GM19328 (cell line): ENCODE results near the gene CD244.

Source experiments
- ATAC-seq: cut with Tn5 transposase; IDR thresholded peaks from one replicate; pipeline ENCODE4 v1.9.1; 2021; ENCODE audit warnings: mild to moderate bottlenecking, moderate library complexity; ENCODE audit not compliant: unreplicated experiment

Gene CD244

DNA sequence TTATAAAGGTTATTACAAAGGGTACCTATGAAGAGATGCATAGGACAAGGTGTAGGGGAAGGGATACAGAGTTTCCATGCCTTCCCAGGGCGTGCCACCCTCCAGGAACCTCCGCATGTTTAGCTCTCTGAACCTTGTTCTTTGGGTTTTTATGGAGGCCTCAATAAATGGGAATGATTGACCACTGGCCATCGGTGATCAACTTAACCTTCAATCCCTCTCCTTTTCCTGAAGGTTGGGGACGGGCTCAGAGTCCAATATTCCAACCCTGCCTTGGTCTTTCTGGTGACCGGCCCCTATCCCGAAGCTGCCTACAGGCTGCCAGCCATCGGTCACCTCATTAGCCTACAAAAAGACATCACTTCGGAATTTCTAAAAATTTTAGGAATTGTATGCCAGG is 11.7 kb downstream of the CD244 start:
- no peak for ATAC-seq

DNA sequence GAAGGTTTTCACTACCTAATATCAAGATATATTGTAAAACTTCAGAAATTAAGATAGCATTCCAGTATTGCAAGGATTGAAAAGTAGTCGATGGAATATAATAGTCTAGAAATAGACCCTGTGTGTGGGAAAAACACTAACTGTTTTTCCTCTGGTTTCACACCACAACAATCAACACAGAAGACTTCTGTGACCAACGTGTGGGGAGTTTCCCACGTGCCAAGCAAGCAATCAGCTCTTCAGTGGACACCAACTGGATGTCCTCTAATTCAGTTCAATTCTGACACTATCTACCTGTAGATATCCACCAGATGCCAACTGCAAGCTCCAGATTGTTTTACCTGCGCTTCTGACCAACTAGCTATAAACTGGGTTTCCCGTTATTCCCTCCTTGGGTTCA is 12.1 kb downstream of the CD244 start:
- ATAC-seq: no peak

DNA sequence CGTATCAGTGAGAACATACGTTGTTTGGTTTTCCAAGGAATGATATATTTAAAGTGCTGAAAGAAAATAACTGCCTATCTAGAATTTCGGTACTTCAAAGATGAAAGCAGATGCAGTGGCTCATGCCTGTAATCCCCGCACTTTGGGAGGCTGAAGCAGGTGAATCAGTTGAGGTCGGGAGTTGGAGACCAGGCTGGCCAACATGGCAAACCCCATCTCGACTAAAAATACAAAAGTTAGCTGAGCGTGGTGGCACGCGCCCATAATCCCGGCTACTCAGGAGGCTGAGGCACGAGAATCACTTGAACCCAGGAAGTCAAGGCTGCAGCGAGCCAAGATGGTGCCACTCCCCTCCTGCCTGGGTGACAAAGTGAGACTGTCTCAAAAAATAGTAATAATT is 16.4 kb downstream of the CD244 start:
- ATAC-seq: no peak

DNA sequence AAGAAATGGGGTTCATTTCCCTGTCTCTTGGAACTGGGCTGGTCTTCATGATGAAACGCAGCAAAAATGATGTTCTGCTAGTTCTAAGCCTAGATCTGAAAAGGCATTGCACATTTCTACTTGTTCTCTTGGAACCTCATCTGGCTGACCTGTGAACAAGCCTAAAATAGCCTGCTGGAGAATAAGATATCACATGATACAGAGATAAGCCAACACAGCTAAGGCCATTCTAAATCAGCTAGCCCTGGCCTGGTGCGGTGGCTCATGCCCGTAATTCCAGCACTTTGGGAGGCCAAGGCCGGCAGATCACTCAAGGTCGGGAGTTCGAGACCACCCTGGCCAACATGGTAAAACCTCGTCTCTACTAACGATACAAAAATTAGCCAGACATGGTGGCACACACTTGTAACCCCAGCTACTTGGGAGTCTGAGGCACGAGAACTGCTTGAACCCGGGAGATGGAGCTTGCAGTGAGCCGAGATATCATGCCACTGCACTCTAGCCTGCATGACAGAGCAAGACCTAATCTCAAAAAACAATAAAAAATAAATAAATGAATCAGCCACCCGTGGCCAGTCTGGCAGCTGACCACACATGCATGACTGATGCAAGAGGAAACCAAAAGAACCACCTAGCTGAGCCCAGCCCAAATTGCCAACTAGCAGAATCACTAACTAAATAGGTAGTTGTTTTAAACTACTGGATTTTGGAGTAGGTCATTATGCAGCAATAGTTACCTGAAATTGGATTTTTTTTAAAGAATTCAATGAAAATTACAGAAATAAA is 18.0 kb downstream of the CD244 start:
- ATAC-seq: no peak

DNA sequence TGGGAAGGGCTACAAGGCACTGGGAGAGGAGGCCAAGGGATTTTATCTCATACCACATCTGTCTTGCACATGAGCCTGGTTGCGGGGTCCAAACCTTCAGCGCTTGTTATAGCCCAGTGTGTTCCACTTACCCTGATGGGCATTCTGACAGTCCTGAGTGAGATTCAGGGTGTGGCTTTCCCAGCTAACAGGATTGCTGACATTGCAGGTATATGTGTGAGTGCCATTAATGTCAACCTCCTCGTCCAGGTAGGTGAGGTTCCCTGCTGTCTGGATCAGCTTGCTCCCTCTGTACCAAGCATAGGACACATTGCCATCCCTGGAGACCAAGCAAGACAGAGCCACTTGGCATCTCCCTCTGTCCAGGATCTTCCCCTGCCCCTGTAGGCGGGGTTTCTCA is 21.6 kb downstream of the CD244 start:
- ATAC-seq: no peak

DNA sequence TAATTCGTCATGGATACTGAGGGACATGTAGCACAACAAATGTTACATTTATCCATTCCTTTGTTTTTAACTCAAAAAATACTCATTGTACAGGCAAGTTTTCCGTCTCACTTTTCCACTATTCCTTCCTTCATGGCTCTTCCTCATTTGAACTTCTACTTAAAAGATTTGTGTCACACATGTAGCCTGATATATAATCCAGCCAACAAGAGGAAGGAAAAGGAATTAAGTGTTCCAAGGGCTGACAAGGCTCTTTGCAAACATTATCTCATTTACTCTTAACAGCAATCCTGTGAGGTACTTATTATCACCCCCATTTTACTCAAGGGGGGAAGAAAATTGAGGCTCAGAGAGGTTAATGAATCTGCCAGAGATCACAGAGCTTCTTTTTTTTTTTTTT is 22.9 kb downstream of the CD244 start:
- ATAC-seq: no peak

DNA sequence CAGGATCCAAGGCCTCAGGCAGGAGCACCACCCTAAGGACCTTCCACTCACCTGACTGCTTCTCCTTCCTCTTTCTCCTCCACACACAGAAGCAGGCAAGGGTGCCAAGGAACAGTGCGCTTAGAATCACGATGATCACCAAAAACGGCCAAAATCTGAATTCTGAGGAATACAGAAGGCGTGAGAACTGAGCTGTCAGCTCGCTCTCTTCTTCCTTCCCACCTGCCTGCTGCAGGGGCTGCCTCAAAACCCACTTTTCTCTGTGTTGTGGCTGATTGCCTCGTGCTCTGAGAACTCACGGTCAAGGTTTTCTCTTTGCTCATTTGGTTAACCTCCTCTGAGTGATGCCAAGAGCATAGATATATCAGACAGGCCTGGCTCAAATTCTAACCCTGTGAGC is 23.8 kb downstream of the CD244 start:
- ATAC-seq: no peak

DNA sequence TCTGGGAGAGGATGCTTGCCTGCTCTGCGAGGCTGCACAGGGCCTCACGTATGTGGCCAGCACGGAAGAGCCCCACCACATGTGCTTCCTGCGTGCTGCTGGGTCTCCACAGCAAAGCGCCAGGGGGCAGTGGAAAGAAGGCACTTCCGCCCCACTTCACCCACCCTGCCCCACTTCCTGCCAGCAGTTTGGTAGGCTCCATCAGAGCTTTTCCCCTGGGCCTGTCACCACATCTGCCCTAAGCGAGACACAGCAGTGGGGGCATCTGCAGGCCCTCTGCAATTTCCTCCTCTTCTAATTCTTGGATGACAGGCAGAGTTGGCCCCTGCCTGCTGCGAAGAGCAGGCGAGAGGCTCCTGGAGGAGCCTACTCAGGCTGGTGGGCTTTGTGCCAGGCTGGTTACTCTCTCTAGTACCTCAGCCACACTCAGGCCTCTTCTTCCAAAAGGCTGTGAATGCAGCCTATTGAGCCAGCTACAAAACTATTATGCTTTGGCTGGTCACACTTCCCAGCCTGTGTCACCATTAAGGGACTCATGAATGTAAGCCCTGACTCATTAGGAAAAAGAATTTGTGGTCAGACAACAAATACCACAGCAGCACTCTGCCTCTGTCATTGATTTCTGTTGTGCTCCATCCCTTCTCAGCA is 25.0 kb downstream of the CD244 start:
- ATAC-seq: peak; percentile 60

DNA sequence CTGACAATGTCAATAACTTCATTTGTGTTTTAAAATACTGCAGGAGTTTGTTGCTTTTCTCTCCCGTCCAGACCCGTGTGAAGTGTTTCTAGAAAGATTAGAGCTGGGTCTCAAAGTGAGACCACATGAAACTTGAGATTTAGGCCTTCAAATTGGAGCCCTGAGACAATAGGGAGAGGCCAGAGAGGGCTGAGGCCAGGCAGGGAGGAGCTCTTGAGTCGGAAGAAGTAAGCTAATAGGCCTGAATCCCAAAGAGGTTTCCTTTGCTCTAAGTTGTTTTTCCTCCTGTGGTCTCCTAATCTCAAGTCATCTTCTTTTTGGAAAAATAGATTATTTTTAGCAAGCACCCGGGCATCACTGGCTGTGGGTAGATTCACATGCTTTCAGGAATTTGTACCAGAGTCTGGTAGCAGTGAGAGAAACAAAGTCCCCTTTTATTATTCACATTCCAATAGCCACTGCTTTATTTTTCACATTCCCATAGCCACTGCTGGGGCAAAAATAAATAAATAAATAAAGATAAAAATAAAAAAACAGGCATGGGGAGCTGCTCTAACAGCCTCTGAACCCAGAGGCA is 25.6 kb downstream of the CD244 start:
- ATAC-seq: no peak

DNA sequence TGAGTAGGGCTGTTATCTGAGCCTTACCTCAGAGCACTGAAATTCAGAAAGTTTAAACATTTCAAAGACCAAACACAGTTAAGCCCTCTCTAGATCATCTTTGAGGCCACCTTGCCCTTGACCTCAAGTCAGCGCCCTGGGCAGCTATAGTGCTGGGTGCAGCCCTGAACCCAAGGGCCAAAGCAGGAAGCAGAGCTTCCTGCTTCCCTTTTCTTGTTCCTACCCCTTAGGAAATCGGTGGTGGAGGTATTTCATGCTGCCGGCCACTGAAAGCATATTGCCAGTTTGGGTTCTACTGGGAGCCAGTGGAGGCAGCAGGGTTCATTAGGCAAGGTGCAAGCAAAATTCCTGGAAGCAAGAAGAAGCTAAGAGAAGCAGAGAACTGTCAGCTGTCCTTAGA is 26.1 kb downstream of the CD244 start:
- no peak for ATAC-seq

DNA sequence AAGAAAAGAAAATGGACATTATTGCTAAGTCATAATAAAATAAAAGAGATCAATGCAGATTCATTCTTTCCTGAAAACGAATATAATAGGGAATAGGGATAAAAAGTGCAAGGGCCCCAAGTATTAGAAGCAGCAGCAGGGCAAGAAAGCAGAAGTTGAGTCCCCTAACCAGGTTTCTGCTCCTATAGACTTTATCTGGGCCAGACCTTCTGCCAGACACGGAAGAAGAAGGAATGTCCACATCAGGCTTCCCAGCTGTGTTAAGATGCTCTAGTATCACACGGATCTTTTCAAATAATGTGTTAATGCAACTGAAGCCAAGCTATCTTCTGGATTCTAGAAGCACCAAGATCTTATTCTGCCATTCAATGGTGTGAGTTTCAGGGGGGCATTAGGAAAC is 26.9 kb downstream of the CD244 start:
- ATAC-seq: no peak

DNA sequence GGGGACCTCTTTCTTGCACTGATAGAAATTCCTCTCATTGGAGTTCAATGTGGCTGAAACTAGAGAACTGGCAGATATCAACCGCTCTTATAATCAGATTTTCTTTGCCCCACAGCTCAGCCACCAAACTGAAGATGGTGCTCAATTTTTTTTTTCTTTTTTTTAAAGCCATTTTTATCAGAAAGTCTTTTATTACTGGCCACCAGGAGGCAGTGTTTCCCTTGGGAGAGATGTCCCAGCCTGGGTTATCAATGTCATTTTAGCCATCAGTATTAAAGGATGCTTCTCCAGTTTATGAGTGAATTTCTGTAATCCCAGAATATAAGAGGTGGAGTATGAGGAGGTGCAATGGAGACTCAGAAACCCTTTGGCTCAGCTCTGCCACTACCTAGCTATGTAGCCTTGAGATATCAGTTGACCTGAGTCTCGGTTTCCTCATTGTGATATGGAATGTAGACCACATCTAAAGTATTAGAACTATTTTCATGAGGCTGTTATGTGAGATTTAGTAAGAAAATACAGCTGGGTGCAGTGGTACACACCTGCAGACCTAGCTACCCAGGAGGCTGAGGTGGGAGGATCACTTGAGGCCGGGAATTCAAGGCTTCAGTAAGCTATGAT is 27.6 kb downstream of the CD244 start:
- ATAC-seq: no peak

DNA sequence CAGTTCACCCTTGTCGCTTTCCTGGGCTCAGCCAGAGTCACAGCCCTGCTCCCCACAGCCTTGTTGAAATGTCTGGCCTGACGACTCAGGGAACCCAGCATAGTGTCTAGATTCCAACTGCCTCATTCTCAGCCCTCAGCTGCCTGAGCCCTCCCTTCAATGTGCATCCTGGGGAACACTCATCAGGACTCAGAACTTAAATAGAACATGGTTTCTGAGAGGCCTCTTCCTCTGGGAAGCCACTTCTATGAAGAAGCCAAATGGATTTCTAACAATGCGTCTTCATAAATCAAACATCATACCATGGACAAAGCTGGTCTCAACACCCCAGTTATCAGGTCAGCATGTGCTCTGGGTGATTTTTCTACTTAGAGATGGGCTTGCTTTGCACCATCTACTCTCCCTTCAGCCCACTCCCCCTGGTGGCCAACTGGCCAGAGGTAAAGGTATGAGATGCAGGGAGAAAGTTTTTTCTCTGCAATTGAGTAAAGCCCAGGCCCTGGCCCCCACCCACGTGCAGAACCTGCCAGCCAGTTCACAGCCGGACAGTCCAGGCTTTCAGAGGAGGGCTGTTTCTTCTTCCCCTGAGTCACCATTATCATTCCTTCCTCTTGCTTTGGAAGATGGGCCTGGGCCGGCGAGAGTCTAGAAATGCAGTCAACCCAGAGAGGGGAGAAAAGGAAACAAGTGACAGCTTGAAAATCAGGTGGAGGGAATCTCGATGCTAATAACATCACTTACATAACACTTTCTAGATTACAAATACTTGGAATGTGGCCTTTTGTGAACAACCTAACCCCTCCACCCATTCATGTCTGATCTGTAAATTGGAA is 32.1 kb downstream of the CD244 start:
- no peak for ATAC-seq

DNA sequence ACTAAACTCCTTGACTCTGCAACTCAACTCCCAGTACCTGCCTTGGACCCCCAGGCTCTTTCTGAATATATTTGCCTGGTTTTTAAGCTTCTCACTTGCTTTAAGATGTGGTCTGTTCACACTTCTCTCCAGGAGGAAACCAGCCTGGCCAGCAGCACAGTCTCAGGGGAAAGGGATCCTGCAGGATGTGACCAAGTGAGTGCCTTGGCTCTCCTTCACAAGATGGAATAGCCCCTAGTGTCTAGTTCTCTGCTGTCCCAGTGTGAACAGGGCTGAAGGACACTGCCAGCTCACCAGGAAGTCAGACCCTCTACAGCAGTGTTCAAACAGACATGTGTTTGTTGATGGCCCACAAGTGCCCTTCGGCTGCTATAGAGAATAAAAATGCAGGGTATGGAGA is 32.9 kb downstream of the CD244 start:
- ATAC-seq: no peak

DNA sequence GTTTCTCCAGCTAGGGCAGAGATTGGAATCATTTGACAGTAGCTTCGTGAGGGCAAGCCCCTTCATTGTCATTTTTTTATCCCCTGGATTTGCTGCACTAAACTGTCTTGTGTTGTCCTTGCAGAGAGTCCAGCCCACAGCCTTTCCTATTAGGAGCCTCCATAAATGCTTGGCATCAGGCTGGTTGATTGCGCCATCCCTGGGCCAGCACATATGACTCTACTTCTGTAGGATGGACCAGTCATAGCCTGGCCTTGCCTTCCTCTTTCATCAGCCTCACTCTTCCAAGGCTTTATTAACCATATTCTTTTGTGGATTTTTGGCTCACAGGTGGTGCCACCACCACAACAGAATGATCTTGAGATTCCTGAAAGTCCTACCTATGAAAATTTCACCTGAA is 35.3 kb downstream of the CD244 start:
- no peak for ATAC-seq

DNA sequence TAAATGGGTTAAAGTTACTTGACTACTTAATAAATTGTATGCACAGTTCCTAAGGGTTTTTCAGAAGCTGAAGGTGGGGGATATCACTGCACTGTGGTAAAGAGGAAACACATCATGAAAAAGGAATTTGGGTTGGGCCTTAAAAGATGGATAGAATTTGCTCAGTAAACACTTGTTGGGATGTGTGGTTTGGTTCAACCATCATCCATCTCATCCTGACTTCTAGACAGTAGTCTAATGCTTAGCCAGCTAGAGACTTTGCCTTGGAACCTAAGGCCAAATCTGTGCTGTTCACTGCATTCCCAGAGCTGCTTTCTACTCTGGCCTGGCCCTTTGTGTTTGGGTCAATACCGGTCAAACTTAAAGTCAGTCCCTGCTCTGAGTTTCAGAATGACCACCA is 36.1 kb downstream of the CD244 start:
- no peak for ATAC-seq

DNA sequence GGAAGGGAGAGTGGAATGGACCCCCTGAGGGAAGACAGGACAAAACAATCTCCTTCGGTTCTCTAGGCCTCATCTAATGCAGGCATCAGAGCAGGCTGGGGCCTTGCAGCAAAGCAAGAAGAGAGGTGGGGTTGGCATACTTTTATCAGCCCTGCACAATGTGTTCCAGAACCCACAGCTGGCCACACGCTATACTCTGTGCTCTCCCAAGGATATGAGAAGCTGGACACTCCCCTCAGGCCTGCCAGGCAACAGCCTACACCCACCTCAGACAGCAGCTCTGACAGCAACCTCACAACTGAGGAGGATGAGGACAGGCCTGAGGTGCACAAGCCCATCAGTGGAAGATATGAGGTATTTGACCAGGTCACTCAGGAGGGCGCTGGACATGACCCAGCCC is 39.4 kb downstream of the CD244 start:
- ATAC-seq: no peak

DNA sequence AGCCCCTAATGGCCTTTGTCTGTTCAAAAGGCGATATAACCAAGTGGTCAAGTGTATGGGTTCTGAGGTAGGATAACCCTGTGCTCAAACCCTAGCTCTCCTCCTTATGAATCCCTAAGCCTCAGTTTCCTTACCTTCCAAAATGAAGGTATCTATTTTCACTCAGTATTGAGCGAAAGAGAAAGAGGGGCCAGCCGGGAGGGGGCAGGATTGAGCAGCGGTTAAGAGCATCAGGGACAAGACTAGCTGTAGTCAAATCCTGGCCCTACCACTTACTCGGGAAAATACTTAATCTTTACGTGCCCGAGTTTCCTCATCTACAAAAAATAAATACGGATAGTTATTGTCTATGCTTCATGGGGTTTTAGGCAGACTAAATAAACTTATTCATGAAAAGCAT is 41.1 kb downstream of the CD244 start:
- ATAC-seq: no peak

DNA sequence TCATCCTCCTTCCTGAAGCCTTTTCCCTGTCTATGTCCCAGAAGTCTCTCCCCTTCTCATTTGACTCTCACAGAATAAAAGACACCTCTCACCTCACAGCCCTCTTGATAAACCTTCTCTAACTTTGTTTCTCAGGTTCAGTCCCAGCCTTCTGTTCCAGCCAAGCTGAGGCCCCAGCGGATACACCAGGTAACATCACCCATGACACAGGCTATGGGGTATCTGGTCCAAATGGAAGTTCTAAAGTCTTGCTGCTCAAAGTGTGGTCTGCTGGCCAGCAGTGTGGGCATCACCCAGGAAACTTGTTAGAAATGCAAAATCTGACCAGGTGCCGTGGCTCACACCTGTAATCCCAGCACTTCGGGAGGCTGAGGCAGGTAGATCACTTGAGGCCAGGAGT is 43.5 kb downstream of the CD244 start:
- no peak for ATAC-seq

DNA sequence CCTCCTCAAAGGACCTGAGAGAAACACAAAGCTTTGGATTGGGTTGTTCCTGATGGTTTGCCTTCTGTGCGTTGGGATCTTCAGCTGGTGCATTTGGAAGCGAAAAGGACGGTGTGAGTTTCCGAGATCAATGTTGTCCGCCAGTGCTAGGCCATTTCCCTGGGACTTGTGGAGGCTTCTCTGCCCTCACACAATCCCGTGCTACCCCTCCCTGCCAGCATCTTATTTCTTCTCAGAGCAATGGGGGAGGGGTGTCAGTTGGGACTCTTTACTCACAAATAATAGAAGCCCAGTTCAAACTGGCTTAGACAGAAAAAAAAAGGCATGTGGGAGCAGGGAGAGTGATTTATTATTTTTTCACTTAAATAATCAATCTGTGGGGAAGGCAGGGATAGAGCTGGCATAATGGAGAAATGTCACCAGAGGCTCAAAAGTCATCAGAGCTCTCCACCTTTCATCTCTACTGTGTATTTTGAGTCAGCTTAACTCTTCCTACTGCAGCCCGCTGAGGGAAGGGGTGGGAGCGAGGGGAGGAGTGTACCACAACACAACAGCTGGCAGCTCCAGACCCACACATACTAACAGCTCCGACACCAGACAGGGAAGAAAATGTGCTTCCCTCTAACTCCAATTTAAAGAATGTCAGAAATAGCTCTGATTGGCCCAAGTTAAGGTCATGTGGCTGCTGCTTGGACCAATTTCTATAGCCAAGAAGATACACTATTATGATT is 44.3 kb downstream of the CD244 start:
- no peak for ATAC-seq
